Suppressor macrophage (primary cell): ENCODE data around the gene APOD.
"Not testable (repeated sequence)": the region's sequence is repeated elsewhere in the genome, so short reads cannot be mapped to it uniquely, and the experiment has no call there.

Source experiments
- DNase-seq, 4 experiments: peaks; one replicate each; pipeline ENCODE4 v3.0.0-alpha.2; 2020 to 2022

Gene APOD

DNA sequence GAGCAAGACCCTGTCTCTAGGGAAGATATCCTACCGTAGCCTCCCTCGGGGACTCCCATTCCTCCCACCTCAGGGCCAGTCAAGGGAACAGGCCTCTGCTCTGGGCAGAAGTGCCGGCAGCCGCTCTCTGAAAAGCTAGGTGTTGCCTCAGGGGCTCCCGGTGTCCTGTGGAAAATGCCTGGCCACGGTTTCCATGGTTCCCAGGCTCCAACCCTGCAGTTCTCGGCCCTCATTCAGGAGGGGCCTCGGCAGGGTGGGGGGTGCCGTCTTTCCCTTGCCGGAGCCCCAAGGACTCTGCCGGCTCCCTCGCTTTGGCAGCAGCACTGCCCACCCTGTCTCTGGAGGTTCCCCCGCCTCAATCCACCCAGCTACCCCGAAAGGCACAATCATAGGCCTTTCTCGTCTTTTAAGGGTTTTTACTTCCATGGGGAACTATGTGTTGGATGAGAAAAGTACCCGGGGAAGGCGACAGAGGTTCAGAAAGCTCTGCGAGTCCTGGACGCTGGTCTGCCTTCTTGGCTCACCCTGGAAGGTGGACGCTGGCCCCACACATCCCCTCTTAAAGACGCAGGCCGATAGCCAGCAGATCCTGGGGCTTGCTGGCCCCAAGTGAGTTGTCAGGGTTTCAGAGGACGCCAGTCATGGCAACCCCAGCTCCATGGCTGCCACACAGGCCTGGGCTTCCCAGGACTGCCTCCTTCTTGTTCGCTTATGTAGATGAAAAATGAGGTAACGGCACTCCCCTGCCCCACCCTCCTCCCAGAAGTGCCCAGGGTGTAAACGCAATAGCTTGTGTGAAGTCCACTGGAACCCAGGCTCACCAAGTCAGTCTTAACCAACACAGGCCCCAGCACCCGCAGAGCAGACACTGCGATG lies 34.3 kb upstream of the APOD start:
- DNase-seq, result not testable (repeated sequence)

DNA sequence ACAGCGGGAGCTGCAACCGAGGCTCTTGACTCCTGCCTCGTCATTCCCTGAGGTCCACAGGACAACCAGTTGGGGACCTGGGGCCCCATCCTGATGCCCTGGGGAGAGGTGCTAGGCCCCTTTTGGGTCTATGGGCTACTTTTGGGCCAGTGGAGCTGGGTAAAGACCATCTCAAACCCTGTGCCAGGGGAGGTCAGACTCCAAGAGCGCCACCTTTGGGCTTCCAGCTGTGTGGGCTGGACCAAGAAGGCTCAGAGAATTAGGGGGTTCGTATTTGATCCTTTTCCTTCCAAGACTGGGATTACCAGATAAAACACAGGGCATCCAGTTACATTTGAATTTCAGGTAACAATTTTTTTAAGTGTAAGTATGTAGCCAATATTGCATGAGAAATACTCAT lies 33.4 kb upstream of the APOD start:
- DNase-seq, result not testable (repeated sequence)

DNA sequence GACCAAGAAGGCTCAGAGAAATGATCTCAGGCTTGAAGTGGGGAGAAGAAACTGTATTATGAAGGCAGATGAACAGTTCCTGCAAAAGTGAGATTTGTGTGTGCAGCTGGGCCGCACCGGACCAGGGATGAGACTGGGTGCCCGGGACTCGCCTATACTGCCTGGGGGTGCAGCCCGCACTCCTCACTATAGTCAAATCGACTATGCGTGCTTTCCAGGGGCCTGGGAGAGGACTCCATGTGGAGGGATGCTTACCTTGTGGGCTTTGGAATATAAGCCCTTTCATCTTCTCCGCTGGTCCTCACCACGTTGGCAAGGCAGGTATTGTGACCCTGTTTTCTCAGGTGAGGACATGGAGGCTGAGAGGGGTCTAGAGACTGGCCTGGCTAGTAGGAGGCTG lies 32.9 kb upstream of the APOD start:
- no peak for DNase-seq

DNA sequence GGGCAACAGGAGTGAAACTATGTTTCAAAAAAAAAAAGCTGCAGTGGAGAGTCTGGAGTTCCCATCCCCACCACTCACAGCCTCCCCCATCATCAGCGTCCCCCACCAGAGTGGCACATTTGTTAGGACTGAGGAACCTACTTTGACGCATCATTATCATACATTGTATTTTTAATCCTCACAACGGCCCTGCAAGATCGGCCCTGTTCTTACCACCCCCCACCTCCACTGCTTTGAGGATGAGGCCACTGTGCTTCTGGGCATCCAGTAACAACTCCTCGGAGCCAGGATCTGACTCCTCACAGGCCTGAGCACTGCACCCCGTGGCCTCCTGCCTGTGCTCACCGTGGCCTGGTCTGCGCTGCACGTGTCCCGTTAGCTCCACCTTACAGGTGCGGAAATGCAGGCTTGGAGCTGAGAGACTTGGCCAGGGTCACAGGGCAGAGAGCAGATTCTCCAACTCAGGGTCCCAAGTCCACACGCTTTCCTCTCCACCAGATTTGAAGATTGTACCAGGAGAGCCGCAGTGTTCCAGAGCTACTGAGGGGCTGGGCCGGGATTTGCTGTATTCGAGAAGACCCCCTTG lies 32.3 kb upstream of the APOD start:
- DNase-seq, result not testable (repeated sequence)

DNA sequence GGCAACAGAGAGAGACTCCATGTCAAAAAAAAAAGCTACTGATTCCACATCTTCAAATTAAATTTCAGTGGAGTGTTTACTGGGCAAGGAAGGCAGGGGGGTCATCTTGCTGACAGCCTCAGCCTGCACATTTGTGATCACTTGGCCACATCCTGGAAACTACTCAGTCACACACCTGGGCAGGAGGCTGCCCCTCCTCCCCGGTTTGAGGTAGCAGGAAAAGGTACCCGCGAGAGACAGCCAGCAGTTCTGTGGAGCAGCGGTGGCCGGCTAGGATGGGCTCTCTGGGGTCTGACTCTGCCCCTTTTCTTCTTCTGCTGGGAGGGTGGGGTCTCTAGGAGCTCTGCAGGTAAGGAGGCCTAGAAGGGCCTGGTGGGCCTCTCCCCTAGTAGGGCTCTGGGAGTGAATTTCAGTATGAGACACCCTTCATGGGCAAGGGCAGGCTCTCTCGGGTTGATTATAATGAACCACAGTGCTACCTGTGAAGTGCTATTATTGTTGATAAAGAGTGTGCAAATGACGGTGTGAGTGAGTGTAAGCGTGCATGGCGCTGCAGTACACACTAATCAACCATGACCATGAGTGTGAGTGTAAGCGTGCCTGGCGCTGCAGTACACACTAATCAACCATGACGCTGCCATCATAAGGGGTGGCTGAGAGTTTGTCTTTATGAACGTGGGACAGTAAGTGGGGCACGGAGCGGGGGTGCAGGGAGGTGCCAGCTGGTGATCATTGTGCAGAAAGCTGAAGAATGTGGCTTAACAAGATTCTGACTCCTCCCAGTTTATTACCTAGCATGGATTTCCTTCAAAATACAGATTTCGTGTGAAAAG lies 31.1 kb upstream of the APOD start:
- not testable (repeated sequence) for DNase-seq

DNA sequence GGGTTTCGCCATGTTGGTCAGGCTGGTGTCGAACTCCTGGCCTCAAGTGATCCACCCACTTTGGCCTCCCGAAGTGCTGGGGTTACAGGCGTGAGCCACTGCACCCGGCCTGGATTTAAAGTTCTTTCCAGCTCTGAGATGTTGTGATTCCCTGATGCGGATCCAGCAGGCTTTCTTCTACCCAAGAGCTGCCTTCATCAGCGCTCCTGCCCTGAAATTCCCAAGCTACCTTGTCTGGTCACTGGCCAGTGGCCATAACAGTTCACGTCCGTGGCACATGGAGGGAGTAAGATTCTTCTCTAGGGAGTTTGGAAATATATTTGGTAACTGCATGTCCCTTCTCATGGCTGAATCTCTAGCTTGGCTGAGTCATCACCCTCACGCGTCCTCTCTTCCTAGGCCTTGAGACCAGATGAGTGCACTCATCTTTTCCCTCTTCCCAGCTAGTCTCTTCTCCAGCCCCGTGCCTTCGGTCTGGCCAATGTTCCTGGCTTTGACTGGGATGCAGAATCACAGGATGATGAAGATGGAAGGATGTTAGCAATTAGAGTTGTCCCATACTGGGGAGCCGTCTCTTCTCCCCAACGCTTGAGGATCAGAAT lies 29.8 kb upstream of the APOD start:
- DNase-seq, result no peak

DNA sequence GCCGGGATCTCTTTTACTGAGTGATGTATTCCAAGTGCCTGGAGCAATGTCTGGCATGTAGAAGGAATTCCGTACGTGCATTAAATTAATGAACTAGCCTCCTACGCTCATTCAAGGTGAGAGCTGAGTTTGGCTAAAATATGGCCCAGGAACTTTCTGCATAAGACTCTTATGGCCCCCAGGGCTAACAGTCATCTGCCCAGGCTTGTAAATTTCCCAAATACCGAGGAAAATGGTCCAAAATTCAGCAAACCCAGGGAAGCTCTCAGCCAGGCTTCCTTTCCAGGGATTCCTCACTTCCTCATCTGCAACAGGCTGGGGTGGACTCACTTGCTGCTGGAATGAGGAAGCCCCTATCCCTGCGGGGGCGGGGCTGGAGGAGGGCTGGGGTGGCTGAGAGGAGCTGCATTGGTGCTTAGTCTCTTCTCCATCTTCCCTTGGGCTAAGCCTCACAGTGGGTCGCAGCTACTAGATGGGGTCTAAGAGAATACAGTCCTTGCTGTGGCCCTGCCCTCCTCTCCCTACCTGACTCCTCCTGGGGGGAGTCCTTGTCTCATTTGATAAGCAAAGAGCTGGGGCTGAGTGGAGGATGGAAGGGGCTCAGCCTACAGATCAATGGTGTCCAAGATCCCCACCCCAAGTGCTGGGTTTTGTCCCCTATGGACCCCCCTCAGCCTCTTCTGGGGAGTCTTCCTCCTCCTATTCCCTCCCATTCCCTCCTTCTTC lies 28.5 kb upstream of the APOD start:
- peak; percentile 61 to 80 (median 76) for DNase-seq

DNA sequence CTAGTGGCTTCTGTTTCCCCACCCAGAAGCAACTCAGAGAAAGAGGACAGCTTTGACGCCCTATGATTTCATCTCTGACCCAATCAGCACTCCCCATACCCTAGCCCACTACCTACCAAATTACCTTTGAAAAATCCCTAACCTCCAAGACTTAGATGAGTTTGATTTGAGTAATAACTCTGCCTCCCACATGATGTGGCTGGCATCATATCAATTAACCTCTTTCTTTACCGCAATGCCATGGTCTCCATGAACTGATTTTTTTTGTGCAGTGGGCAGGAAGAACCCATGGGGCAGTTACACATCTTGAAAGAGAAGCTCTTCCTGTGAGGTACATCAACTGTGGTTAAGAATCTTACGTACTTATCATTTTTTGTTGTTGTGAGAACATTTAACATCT lies 25.5 kb upstream of the APOD start:
- no peak for DNase-seq

DNA sequence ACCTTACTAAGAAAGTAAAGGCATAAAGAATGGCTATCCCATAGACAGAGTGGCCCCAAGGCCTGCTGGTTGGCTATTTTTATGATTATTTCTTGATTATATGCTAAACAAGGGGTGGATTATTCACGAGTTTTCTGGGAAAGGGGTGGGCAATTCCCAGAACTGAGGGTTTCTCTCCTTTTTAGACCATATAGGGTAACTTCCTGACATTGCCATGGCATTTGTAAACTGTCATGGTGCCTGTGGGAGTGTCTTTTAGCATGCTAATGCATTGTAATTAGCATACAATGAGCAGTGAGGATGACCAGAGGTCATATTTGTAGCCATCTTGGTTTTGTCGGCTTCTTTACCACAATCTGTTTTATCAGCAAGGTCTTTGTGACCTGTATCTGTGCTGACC lies 18.0 kb upstream of the APOD start:
- DNase-seq, result not testable (repeated sequence)

DNA sequence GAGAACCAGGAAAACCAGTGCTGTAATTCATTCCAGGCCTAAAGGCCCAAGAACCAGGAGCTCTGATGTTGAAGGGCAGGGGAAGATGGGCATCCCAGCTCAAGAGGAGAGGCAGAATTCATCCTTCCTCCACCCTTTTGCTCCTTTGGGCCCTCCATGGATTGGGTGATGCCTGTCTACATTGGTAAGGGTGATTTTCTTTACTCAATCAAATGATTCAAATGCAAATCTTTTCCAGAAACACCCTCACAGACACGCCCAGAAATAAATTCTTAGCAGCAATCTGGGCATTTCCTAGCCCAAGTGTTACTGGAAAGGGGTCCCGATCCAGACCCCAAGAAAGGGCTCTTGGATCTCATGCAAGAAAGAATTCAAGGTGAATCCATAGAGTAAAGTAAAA lies 17.6 kb upstream of the APOD start:
- no peak for DNase-seq

DNA sequence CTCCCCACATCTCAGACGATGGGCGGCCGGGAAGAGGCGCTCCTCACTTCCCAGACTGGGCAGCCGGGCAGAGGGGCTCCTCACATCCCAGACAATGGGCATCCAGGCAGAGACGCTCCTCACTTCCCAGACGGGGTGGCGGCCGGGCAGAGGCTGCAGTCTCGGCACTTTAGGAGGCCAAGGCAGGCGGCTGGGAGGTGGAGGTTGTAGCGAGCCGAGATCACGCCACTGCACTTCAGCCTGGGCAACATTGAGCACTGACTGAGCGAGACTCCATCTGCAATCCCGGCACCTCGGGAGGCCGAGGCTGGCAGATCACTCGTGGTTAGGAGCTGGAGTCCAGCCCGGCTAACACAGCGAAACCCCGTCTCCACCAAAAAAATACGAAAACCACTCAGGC lies 16.2 kb upstream of the APOD start:
- DNase-seq, result not testable (repeated sequence)

DNA sequence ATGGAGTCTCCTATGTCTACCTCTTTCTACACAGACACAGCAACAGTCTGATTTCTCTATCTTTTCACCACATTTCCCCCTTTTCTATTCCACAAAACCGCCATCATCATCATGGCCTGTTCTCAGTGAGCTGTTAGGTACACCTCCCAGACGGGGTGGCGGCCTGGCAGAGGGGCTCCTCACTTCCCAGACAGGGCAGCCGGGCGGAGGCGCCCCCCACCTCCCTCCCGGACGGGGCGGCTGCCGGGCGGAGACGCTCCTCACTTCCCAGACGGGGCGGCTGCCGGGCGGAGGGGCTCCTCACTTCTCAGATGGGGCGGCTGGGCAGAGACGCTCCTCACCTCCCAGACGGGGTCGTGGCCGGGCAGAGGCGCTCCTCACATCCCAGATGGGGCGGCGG lies 15.8 kb upstream of the APOD start:
- DNase-seq, result not testable (repeated sequence)

DNA sequence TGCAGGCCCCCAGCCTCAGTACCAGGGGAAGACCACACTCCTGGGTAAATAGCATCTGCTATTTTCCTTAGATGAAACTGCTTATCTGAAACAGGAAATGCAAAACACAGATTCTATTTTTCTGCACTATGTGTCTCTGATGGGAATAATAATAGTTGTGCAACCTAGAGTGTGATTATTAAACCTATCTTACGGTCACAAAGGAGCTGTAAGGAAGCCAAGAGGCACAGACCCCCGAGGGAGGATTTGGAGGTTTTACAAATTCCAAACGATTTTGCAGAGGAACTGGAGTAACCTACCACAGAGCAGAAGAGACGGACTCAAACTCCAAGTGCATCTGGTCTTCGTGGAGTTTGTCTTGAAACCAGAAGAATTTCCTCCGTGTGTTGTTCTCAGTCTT lies 14.1 kb upstream of the APOD start:
- DNase-seq, result no peak

DNA sequence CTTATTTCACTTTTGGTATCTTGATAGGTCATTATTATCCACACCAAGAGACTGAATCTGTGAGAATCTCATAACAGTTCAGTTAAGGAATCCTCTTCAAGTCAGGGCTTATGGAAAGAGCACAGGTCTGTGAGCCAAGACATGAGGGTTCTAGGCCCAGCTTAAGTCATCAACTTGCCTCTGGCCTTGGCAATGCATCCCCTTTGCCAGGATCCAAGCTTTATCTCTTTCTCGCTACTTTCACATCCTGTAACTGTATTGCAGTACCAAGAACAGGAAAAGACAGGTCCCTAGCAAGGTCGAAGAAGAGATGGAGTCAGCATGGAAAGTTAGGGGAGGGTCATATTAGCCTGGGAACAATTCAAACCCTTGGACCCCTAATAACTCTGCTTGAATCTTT lies 13.5 kb upstream of the APOD start:
- no peak for DNase-seq

DNA sequence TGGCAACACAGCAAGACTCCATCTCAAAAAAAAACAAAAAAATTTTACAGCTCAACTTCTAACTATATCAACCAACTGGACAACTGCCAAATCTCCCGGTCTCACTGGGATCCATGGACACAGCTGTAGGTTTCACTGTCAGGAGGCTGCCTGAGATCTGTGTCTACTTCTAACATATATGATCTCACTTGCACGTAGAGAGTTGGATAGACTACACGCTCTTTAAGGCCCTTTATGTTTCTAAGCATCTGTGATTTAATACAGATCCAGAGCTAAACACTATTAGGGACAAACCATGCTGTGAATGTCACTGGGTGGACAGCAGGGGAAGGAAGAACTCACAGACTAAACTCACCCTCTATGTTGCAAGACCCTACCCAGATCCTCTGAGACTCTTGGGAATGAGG lies 13.0 kb upstream of the APOD start:
- DNase-seq, result peak in 1 of 4 experiments; percentile 35

DNA sequence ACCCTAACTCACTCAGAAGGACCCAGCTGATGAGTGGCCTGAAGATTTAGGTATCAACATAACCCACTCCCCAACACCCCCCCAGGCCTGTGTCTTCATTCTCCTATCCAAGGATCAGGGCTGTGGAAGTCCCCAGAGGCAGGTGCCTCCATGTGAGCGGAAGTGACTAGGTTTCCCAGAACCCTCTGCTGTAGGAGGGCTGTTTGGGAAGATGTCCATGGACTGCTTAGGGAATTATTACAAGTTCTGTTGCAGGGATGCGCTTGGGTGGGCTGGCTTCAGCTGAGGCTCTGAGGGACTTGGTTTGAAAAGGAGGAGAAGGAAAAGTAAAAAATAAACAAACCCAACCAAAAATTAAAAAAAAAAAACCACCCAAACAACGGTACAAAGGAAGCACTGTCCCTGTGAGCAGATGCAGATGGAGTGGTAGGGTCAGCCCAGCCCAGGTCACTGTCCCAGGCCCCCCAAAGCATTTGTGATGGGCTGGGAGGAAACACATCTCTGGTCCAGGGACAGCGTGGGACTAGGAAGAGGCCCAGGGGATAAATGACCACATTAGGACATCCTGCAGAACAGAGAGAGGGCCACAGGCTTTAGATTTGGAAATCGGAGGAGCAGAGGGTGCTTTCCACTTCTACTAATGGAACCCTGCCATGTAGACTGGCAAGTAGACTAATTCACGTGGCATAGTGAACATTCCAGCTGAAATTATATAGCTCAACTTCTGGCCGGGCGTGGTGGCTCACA lies 12.2 kb upstream of the APOD start:
- no peak for DNase-seq

DNA sequence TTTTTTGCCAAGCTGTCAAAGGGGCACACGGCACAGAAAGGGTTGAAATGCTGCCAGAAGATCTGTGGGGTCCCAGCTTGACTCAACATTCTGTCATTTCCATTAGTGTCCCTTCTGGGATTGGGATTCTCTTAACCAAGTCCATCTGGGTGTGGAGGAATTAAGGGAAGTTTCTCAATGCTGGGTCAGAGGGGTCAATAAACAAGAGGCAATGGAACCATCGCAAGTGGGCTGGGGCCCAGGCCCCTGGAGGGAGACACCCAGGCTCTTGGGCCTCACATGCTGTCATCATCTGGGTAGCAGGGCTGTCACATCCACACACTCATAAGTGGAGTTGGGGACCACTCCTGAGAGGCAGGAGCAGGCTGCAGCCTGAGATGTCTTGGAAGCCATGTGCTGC lies 8.1 kb upstream of the APOD start:
- DNase-seq, result no peak

DNA sequence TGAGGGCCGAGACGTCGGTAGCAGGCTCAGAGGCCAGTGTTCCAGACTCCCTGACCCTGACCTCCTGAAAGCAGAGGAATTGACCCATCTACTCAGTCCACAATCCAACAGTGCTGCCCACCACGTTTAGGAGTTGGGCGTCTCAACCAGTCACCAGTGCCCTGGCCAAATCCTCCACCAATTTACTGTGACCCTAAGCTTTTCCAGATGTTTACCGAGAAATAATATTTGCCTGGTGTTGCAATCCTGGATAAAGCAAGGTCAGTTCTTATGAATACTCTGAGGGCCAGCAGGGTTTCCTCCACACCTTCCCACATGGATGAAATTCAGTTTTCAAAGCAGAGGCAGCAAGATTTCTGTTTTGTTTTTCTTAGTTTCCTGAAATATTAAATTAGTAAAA lies 7.5 kb upstream of the APOD start:
- DNase-seq, result no peak

DNA sequence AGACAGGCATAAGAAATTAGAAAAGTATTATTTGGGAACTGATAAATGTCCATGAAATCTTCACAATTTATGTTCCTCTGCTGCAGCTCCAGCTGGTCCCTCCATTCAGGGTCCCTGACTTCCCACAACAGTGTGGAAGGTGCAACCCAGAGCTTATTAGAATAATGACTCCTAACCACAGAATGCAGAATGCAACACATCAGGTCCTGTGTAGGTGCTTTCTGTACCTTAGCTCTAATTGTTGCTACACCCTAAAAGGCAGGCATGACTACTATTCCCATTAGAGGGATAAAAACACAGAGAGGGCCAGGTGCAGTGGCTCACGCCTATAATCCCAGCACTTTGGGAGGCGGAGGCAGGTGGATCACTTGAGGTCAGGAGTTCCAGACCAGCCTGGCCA lies 6.6 kb upstream of the APOD start:
- DNase-seq, result not testable (repeated sequence)

DNA sequence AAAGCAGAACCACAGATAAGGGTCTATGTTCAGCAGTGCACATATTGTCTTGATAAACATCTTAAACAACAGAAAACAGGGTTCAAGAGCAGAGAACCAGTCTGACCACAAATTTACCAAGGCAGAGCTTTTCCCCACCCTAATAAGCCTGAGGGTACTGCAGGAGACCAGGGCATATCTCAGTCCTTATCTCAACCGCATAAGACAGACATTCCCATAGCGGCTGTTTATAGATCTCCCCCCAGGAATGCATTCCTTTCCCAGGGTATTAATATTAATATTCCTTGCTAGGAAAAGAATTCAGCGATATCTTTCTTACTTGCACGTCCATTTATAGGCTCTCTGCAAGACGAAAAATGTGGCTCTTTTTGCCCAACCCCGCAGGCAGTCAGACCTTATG lies 6.1 kb upstream of the APOD start:
- not testable (repeated sequence) for DNase-seq

DNA sequence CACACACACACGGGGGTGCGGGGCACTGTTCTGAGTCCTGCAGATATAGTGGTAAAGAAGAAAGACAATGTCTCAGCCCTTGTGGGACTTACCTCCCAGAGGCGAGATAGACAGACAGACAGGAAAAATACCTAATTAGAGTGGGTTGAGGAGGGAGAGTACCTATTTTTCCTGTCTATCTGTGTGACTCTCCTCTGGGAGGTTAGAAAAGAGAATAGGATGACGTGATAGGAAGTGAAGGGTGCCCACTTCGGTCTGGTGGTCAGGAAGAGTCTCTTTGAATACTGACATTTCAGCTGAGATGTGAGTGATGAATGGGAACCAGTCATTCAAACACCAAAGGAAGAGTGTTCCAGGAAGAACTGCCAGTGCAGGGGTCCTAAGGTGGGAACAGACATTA lies 4.1 kb upstream of the APOD start:
- no peak for DNase-seq

DNA sequence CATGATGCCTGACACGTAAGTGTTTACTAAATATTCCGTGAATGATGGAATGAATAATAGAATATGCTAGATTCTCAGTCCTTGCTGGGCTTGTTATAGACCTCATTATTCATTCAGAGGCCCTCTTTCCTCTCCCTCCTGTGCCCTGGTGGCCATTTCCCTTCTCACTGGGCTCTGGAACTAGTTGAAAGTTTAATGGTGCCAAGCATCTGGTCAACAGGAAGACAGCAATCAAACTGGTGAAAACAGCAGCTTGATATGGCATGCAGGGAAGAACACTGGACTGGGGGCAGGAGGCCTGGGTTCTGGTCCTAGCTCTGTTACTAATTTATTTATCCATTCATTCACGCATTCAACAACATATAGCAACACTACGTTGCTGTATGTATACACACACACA lies 3.7 kb upstream of the APOD start:
- no peak for DNase-seq
